A549 (cell line): ENCODE measurements around the gene SLC49A3.

Source experiments
- CBX2 ChIP-seq: fragments of 200-600 bp; sonication (generic); IDR thresholded peaks from 2 replicates; pipeline ENCODE4 v1.6.1; 2016; ENCODE audit warnings: low read depth, mild to moderate bottlenecking, borderline replicate concordance
- CEBPB ChIP-seq, 2 experiments: fragments of >200 bp in 1 of 2; sonication (Bioruptor Twin) in 1 of 2; formaldehyde crosslinking in 1 of 2; IDR thresholded peaks; 2 replicates each; pipeline ENCODE4 v1.6.1; 2012 to 2016
- CTCF ChIP-seq: fragments of >200 bp; sonication (Bioruptor Twin); formaldehyde crosslinking; IDR thresholded peaks from 3 replicates; pipeline ENCODE4 v1.5.1; 2016
- E2F6 ChIP-seq: IDR thresholded peaks from 2 replicates; pipeline ENCODE4 v1.6.1; 2012; ENCODE audit warnings: low read depth, borderline replicate concordance
- HMGXB4 ChIP-seq: fragments of 250-450 bp; sonication (Bioruptor Pico); IDR thresholded peaks from 2 replicates; pipeline ENCODE4 v1.5.0; 2021; ENCODE audit warnings: mild to moderate bottlenecking, moderate library complexity, borderline replicate concordance
- MAFK ChIP-seq: fragments of 450-650 bp; IDR thresholded peaks from 2 replicates; pipeline ENCODE4 v1.6.1; 2014; ENCODE audit not compliant: partially characterized antibody
- NR3C1 ChIP-seq: fragments of >200 bp; sonication (Bioruptor Twin); formaldehyde crosslinking; IDR thresholded peaks from 3 replicates; pipeline ENCODE4 v1.6.1; 2017
- POLR2A ChIP-seq: IDR thresholded peaks from 2 replicates; pipeline ENCODE4 v1.6.1; 2012; ENCODE audit warnings: mild to moderate bottlenecking, low read length
- POLR2AphosphoS2 ChIP-seq: conservative IDR thresholded peaks from 2 replicates; pipeline ENCODE4 v1.6.1; 2012; ENCODE audit warnings: low read length, improper control_type of control experiment, inconsistent platforms
- RAD21 ChIP-seq, 2 experiments: fragments of >200 bp in 1 of 2; sonication (Bioruptor Twin) in 1 of 2; formaldehyde crosslinking in 1 of 2; IDR thresholded peaks in 1 of 2; conservative IDR thresholded peaks in 1 of 2; 2 replicates in 1 of 2; 3 replicates in 1 of 2; pipeline ENCODE4 v1.6.1; 2012 to 2018; ENCODE audit warnings: inconsistent platforms in 1 of 2
- ZFP36 ChIP-seq: fragments of 450-650 bp; IDR thresholded peaks from 2 replicates; pipeline ENCODE4 v1.6.1; 2014; ENCODE audit warnings: borderline replicate concordance; ENCODE audit not compliant: partially characterized antibody

- TF ChIP-seq CTCF (no peak), POLR2A (no peak), POLR2AphosphoS2 (no peak), CBX2 (no peak), MAFK (no peak), HMGXB4 (no peak), E2F6 (no peak), ZFP36 (no peak), CEBPB (IDR thresholded peaks at IDR 0.05) (no peak), RAD21 (conservative IDR thresholded peaks at IDR 0.05 in 1 of 2, IDR thresholded peaks at IDR 0.05 in 1 of 2) (no peak), NR3C1 (no peak)
These were observed 15.4 kb upstream of the SLC49A3 start for GRCh38 chr4:704198-704891.
